Astrocyte (in vitro differentiated cells and primary cell): Measurements from ENCODE around the gene GIGYF2.

ENCODE experiments used
- CTCF ChIP-seq: IDR thresholded peaks from 2 replicates; pipeline ENCODE4 v1.5.1; 2011; ENCODE audit warnings: low read depth, mild to moderate bottlenecking, inconsistent platforms, low read length, moderate library complexity; ENCODE audit not compliant: insufficient read depth
- EZH2 ChIP-seq: IDR thresholded peaks from 2 replicates; pipeline ENCODE4 v1.6.1; 2012; ENCODE audit warnings: mild to moderate bottlenecking, low read length, inconsistent platforms; ENCODE audit not compliant: insufficient read depth

- no peak for TF ChIP-seq CTCF
- no peak for TF ChIP-seq EZH2
These were observed 189.0 kb downstream of the GIGYF2 start for GRCh38 chr2:232886176-232886575.
